A172 (cell line): ENCODE results near the gene CYP27B1. TPM values are rescaled to one million over a fixed set of nuclear protein-coding genes. Genes with fewer than 3 reads are reported as not detected.

Source experiments
- DNase-seq: peaks from one replicate; pipeline ENCODE4 v3.0.0-alpha.2; 2015; ENCODE audit warnings: low spot score
- total RNA-seq: library from RNA; depleted of rRNA; stranded (reverse); fragments of >200 nt; shearing (Covaris generic); gene quantifications from 2 replicates; pipeline ENCODE4 v1.2.3, GENCODE V29; 2014

The CYP27B1 gene
- total RNA-seq, 1 experiment from 2014 or later, result 0.90 TPM

- DNase-seq, result peak; percentile 27
Measured at GRCh38 chr12:57735952-57736740, 30.7 kb downstream of the CYP27B1 start.

GRCh38 chr12:57735198-57735855 lies 31.6 kb downstream of the CYP27B1 start:
- DNase-seq, result no peak

GRCh38 chr12:57734591-57734990 lies 32.3 kb downstream of the CYP27B1 start:
- no peak for DNase-seq

- DNase-seq, result no peak
Measured at GRCh38 chr12:57733928-57734327, 33.0 kb downstream of the CYP27B1 start.

- DNase-seq, result no peak
Measured at GRCh38 chr12:57732726-57733593, 33.9 kb downstream of the CYP27B1 start.

- DNase-seq, result no peak
Measured at GRCh38 chr12:57732270-57732669, 34.6 kb downstream of the CYP27B1 start.

- no peak for DNase-seq
Measured at GRCh38 chr12:57731411-57732080, 35.3 kb downstream of the CYP27B1 start.

GRCh38 chr12:57730336-57731067 lies 36.4 kb downstream of the CYP27B1 start:
- DNase-seq, result no peak

GRCh38 chr12:57729321-57729844 lies 37.5 kb downstream of the CYP27B1 start:
- no peak for DNase-seq

GRCh38 chr12:57727758-57728395 lies 39.0 kb downstream of the CYP27B1 start:
- DNase-seq, result no peak

GRCh38 chr12:57726884-57727757 lies 39.8 kb downstream of the CYP27B1 start:
- no peak for DNase-seq

- peak; percentile 83 for DNase-seq
Measured at GRCh38 chr12:57726151-57726883, 40.6 kb downstream of the CYP27B1 start.

GRCh38 chr12:57725851-57726150 lies 41.1 kb downstream of the CYP27B1 start:
- no peak for DNase-seq

GRCh38 chr12:57724936-57725740 lies 41.7 kb downstream of the CYP27B1 start:
- no peak for DNase-seq

- DNase-seq, result no peak
Measured at GRCh38 chr12:57724003-57724935, 42.6 kb downstream of the CYP27B1 start.

- DNase-seq, result no peak
Measured at GRCh38 chr12:57723630-57723962, 43.3 kb downstream of the CYP27B1 start.
